ENCODE measurements around the gene CXCR1.

- TF ChIP-seq ZNF274 (IDR thresholded peaks at IDR 0.05; ENCODE audit: low read depth, low read length), result no peak
- TF ChIP-seq YY1 (IDR thresholded peaks at IDR 0.05; ENCODE audit: insufficient read depth, insufficient read length), result no peak
- no peak for TF ChIP-seq SUZ12 (IDR thresholded peaks at IDR 0.05; ENCODE audit: extremely low read depth, insufficient read depth, insufficient read length)
Observed at GRCh38 chr2:218209078-218209477, 42.3 kb upstream of the CXCR1 start.
